ENCODE data around the gene CLCN2.

The CLCN2 gene

DNA sequence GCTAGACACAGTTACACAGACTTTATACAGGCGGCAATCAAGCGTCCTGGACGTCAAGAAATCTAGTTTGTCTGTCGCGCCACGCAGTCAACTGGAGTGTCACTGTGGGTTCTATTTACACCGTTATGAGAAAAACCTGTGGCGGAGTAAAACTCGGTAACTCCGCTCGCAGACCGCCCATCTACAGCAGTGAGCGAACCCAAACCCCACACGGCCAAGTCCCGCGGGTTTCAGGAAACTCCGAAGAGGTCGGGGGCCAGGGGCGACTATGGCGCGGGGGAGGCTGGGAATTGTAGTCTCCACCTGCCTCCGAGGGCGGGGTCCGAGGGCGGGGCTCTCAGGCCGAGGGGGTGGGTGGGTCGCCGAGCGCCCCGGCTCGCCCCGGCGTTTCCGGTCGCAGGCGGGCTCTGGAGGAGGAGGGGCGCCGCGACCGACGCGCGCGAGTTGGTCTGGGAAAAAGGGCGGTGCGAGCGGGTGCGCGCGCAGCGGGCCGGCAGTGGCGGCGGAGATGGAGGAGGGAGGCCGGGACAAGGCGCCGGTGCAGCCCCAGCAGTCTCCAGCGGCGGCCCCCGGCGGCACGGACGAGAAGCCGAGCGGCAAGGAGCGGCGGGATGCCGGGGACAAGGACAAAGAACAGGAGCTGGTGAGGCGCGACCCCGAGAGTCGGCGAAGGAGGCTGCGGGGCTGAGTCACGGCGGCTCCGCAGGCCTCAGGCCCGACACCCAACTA, 62.5 kb downstream of the CLCN2 start, which contains the start of gene PSMD2:
PSMD2 (plus strand) TSS at position 483 of the 729 bp plus-strand sequence; CDS start at position 509, 26 bp downstream.
- H3K4me3 ChIP-seq (ENCODE audit: low read length) = peak within 1 kb of the TSS; percentile 98
- TF ChIP-seq, protein P1, sequence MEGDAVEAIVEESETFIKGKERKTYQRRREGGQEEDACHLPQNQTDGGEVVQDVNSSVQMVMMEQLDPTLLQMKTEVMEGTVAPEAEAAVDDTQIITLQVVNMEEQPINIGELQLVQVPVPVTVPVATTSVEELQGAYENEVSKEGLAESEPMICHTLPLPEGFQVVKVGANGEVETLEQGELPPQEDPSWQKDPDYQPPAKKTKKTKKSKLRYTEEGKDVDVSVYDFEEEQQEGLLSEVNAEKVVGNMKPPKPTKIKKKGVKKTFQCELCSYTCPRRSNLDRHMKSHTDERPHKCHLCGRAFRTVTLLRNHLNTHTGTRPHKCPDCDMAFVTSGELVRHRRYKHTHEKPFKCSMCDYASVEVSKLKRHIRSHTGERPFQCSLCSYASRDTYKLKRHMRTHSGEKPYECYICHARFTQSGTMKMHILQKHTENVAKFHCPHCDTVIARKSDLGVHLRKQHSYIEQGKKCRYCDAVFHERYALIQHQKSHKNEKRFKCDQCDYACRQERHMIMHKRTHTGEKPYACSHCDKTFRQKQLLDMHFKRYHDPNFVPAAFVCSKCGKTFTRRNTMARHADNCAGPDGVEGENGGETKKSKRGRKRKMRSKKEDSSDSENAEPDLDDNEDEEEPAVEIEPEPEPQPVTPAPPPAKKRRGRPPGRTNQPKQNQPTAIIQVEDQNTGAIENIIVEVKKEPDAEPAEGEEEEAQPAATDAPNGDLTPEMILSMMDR (conservative IDR thresholded peaks at IDR 0.05; ENCODE audit: low read depth, low read length) = no peak
- peak; percentile 84 for DNase-seq (ENCODE audit: low read depth)

DNA sequence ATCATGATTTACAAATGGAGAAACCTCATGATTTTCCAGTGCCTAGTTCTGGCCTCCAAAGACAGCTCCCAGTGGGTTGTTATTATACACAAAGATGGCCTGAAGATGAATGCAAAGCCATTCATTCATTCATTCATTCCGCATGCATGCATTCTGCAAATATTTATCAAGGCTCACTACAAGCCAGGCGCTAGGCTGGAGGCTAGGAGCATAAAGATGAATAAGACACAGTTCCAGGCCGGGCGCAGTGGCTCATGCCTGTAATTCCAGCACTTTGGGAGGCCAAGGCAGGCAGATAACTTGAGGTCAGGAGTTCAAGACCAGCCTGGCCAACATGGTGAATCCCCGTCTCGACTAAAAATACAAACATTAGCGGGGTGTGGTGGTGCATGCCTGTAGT, 64.8 kb downstream of the CLCN2 start:
- DNase-seq (ENCODE audit: low read depth) = no peak
- TF ChIP-seq, protein P1 (conservative IDR thresholded peaks at IDR 0.05; ENCODE audit: low read depth, low read length) = no peak
- no peak overlapping the region for H3K4me3 ChIP-seq (ENCODE audit: low read length)
